Activated CD8-positive, alpha-beta memory T cell treated with anti-CD3 and anti-CD28 coated beads, Interleukin-2, amount 50 U/mL, for 4 hours (primary cell): ENCODE measurements around the gene MYADML2.
"Not testable (repeated sequence)": the region's sequence is repeated elsewhere in the genome, so short reads cannot be mapped to it uniquely, and the experiment has no call there.

Experiments used
- DNase-seq: peaks from one replicate; pipeline ENCODE4 v3.0.0-alpha.2; 2020

MYADML2 gene

GRCh38 chr17:81947189-81947588 lies at the start of gene MYADML2:
MYADML2 (minus strand) TSS chr17:81947233; CDS start chr17:81941741, 5,492 bp downstream.
- no peak for DNase-seq

- no peak for DNase-seq
These were observed 49.3 kb upstream of the MYADML2 start for GRCh38 chr17:81996232-81996756.

GRCh38 chr17:81995463-81996231 lies 48.6 kb upstream of the MYADML2 start:
- DNase-seq = no peak

- DNase-seq = no peak
These were observed 47.8 kb upstream of the MYADML2 start for GRCh38 chr17:81994593-81995462.

- DNase-seq = no peak
These were observed 46.9 kb upstream of the MYADML2 start for GRCh38 chr17:81993729-81994592.

GRCh38 chr17:81992306-81993102 lies 45.5 kb upstream of the MYADML2 start:
- no peak for DNase-seq

- no peak for DNase-seq
These were observed 44.8 kb upstream of the MYADML2 start for GRCh38 chr17:81991684-81992305.

GRCh38 chr17:81990836-81991683 lies 44.0 kb upstream of the MYADML2 start:
- no peak for DNase-seq

GRCh38 chr17:81987161-81987770 lies 40.2 kb upstream of the MYADML2 start:
- no peak for DNase-seq

- DNase-seq = no peak
These were observed 39.6 kb upstream of the MYADML2 start for GRCh38 chr17:81986606-81987005.

- no peak for DNase-seq
These were observed 37.9 kb upstream of the MYADML2 start for GRCh38 chr17:81984773-81985410.

GRCh38 chr17:81983639-81984373 lies 36.8 kb upstream of the MYADML2 start:
- no peak for DNase-seq

GRCh38 chr17:81983011-81983638 lies 36.1 kb upstream of the MYADML2 start:
- no peak for DNase-seq

GRCh38 chr17:81981511-81981910 lies 34.5 kb upstream of the MYADML2 start:
- DNase-seq = not testable (repeated sequence)

GRCh38 chr17:81980707-81981343 lies 33.8 kb upstream of the MYADML2 start:
- DNase-seq = no peak

- no peak for DNase-seq
These were observed 33.1 kb upstream of the MYADML2 start for GRCh38 chr17:81980122-81980521.

GRCh38 chr17:81978524-81979298 lies 31.7 kb upstream of the MYADML2 start:
- DNase-seq = no peak
